Adrenal gland (tissue), 12 donors: Measurements from ENCODE around the gene NOM1. TPM values are rescaled to one million over a fixed set of nuclear protein-coding genes. Genes with fewer than 3 reads are reported as not detected.

Source experiments
- DNase-seq, 7 donors: peaks; one replicate each; pipeline ENCODE4 v3.0.0-alpha.2; 2019 to 2020
- H3K27ac ChIP-seq, 5 donors: fragments of 200-600 bp; sonication (generic) in 4 of 5; 1 replicate in 3 of 5; 2 replicates in 2 of 5; pipeline versions ENCODE4 v1.5.1 to v1.8.0; 2016 to 2020; ENCODE audit warnings: mild to moderate bottlenecking in 1 of 5
- H3K27me3 ChIP-seq: fragments of 200-600 bp; 2 replicates; pipeline ENCODE4 v1.8.0; 2021
- H3K36me3 ChIP-seq, 2 donors: fragments of 200-600 bp; replicated peaks in 1 of 2; 1 replicate in 1 of 2; 2 replicates in 1 of 2; pipeline versions ENCODE4 v1.5.1 to v1.8.0; 2018 to 2022
- H3K4me1 ChIP-seq, 2 donors: fragments of 200-600 bp; replicated peaks in 1 of 2; 1 replicate in 1 of 2; 2 replicates in 1 of 2; pipeline versions ENCODE4 v1.5.1 to v1.8.0; 2018 to 2021
- H3K4me3 ChIP-seq, 4 donors: fragments of 200-600 bp; sonication (generic) in 3 of 4; one replicate each; pipeline ENCODE4 v1.5.1; 2016 to 2018
- H3K9me3 ChIP-seq, 3 donors: fragments of 200-600 bp; sonication (generic) in 1 of 3; replicated peaks in 1 of 3; 1 replicate in 2 of 3; 2 replicates in 1 of 3; pipeline versions ENCODE4 v1.5.1 to v1.8.0; 2016 to 2021
- CTCF ChIP-seq, 6 experiments: fragments of 450-650 bp in 4 of 6; fragments of 200-600 bp in 2 of 6; sonication (generic) in 1 of 6; IDR thresholded peaks; 1 replicate in 5 of 6; 2 replicates in 1 of 6; pipeline versions ENCODE4 v1.5.1 to v1.8.0; 2016 to 2021; ENCODE audit warnings: antibody characterized with exemption in 6 of 6, mild to moderate bottlenecking in 2 of 6, moderate library complexity in 1 of 6
- POLR2A ChIP-seq, 2 donors: fragments of 450-650 bp; IDR thresholded peaks; one replicate each; pipeline ENCODE4 v1.6.1; 2017; ENCODE audit warnings: antibody characterized with exemption in 2 of 2, mild to moderate bottlenecking in 2 of 2, moderate library complexity in 1 of 2
- WGBS, 4 donors: extraction: QIAGEN DNeasy Blood & Tissue Kit in 2 of 4; methylation state at CpG; one replicate each; pipeline versions ENCODE4 v1.1.5 to v1.1.7; 2013 to 2017; 5-methylcytosine and 5-hydroxymethylcytosine counted together
- intact Hi-C, 2 donors: fragments of 100-400 bp; cut with DNase I; formaldehyde crosslinking; loops; one replicate each; pipeline versions ENCODE4 v1.14.1 to v1.15.0; 2022 to 2023
- polyA plus RNA-seq, 3 donors: library from polyadenylated mRNA; stranded (reverse); fragments of 200-250 nt in 2 of 3; fragments of 350-450 nt in 1 of 3; fragmentation: Illumina TruSeq in 1 of 3; extraction: RNeasy Lipid Tissue Mini Kit (QIAGEN cat#74804) in 1 of 3; gene quantifications; one replicate each; pipeline ENCODE4 v1.2.3, GENCODE V29; 2013 to 2014
- total RNA-seq, 9 donors: library from RNA; depleted of rRNA in 4 of 9; stranded (reverse); fragments of >200 nt in 4 of 9; fragments of 120-200 nt in 1 of 9; fragmentation: NEBNext Ultra II Directional in 1 of 9; extraction: Animal tissue kit (Norgen Biotek cat#: 25700) in 1 of 9; gene quantifications; one replicate each; pipeline versions ENCODE4 v1.1.0 to v1.2.4, GENCODE V29; 2013 to 2023
- donor health status: healthy with polysubstance abuse.
- donor health status: Bipolar disorder and iron deficiency.
- donor health status: DM: yes; HTN: yes; CAD: no.
- donor health status: DM: no; HTN: no; CAD: no.
- donor health status: DM: no; HTN: no; CAD: no.
- donor health status: DM: yes; HTN: yes; CAD: no.

NOM1 gene
- total and polyA plus RNA-seq, 12 donors, result 5.6 to 19.8 (median 14.6) TPM

- H3K4me1 ChIP-seq, result no peaks in the 10 kb centered on the region
- H3K9me3 ChIP-seq, result peaks cover 0 to 6% (median 0%) of the 10 kb centered on the region in 3 donors
- WGBS, 4 donors, result 75 to 82% (median 80%) methylated on average over 14 of the region's 14 CpGs
- no peak overlapping the region for H3K27ac ChIP-seq
- no peak for DNase-seq
- no peaks in the 10 kb centered on the region for H3K27me3 ChIP-seq
- TF ChIP-seq POLR2A (IDR thresholded peaks at IDR 0.05) (no peak), CTCF (IDR thresholded peaks at IDR 0.05) (no peak)
- H3K4me3 ChIP-seq, result no peak overlapping the region
- no peaks in the 10 kb centered on the region for H3K36me3 ChIP-seq
- intact Hi-C loops, result no loop called here
These were observed 34.8 kb downstream of the NOM1 start for GRCh38 chr7:156984174-156984891.

- H3K27me3 ChIP-seq, result peaks cover 7% of the 10 kb centered on the region
- no peak for DNase-seq
- TF ChIP-seq CTCF (IDR thresholded peaks at IDR 0.05) (no peak), POLR2A (IDR thresholded peaks at IDR 0.05) (no peak)
- H3K9me3 ChIP-seq, result no peaks in the 10 kb centered on the region
- H3K36me3 ChIP-seq, result no peaks in the 10 kb centered on the region
- intact Hi-C loops, result no loop called here
- whole genome bisulfite sequencing, 4 donors, result 86 to 90% (median 88%) methylated on average over 8 to 29 of the region's 29 CpGs
- H3K4me3 ChIP-seq, result no peak overlapping the region
- H3K27ac ChIP-seq, result no peak overlapping the region
- no peaks in the 10 kb centered on the region for H3K4me1 ChIP-seq
These were observed 35.8 kb downstream of the NOM1 start for GRCh38 chr7:156985101-156985992.

- Histone ChIP-seq H3K4me3 (no peak overlapping the region), H3K27ac (no peak overlapping the region), H3K4me1 (no peaks in the 10 kb centered on the region), H3K36me3 (no peaks in the 10 kb centered on the region), H3K27me3 (peaks cover 7% of the 10 kb centered on the region), H3K9me3 (no peaks in the 10 kb centered on the region)
- 86 to 93% (median 89%) methylated on average over 7 to 8 of the region's 8 CpGs for WGBS, 4 donors
- TF ChIP-seq POLR2A (IDR thresholded peaks at IDR 0.05), result no peak
- TF ChIP-seq CTCF (IDR thresholded peaks at IDR 0.05), result no peak
- intact Hi-C loops, result no loop called here
- DNase-seq, result no peak
These were observed 36.9 kb downstream of the NOM1 start for GRCh38 chr7:156986378-156986777.

GRCh38 chr7:156988343-156989185 lies 39.1 kb downstream of the NOM1 start:
- no peak for TF ChIP-seq POLR2A (IDR thresholded peaks at IDR 0.05)
- no peak for TF ChIP-seq CTCF (IDR thresholded peaks at IDR 0.05)
- intact Hi-C loops, result no loop called here
- WGBS, 4 donors, result 57 to 70% (median 58%) methylated on average over 24 to 27 of the region's 27 CpGs

More at GRCh38 chr7:156988343-156989185, 39.1 kb downstream of the NOM1 start:
- no peak overlapping the region for H3K4me3 ChIP-seq
- H3K36me3 ChIP-seq, result no peaks in the 10 kb centered on the region
- no peak for DNase-seq
- no peak overlapping the region for H3K27ac ChIP-seq
- no peaks in the 10 kb centered on the region for H3K4me1 ChIP-seq
- peaks cover 14% of the 10 kb centered on the region for H3K27me3 ChIP-seq
- no peaks in the 10 kb centered on the region for H3K9me3 ChIP-seq
